ENCODE measurements around the gene MTG2. TPM values are rescaled to one million over a fixed set of nuclear protein-coding genes. Genes with fewer than 3 reads are reported as not detected.
A peak's percentile ranks its signal among the peaks of the same experiment; 100 is the strongest.

The MTG2 gene
- total and polyA plus RNA-seq, 11 donors = 20.7 to 40.7 (median 27.9) TPM

DNA sequence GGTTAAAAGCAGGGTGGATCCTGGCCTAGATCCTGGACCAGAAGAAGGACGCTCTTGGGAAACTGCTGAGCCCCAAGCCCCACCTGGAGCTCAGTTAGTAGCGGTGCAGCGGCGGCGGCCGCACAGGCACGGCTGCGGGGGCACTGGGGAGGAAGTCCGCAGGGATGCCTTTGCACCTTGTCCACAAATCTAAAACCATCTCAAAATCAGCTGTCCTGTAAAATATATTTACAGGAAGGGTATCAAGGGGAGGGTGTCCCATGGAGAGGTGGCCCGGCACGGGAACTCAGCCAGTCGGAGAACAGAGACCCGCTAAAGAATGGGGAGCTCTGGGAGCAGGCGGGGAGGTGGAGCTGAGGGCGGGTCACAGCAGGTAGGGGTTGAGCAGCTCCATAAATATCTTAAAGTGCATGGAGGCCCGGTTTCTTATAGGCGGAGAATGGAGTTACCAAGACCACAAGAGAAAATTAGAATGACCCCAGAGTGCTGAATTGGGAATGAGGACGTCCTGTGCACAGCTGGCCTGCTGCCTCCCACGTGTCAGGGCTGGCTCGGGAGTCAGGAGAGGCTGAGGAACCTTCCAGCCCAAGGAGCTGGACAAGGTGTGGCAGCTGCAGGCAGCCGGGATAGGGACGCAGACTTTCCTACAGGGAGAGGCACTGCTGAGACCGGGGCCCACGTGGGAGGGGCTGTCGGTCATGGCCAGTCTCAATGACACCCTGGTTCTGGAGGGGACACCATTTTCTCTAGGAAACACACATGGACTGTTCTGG lies 8.0 kb downstream of the MTG2 start:
- Histone ChIP-seq H3K36me3 (peaks cover 0 to 52% (median 35%) of the 10 kb centered on the region in 9 donors), H3K4me1 (peaks cover 4 to 27% (median 12%) of the 10 kb centered on the region in 12 donors), H3K4me3 (no peak overlapping the region), H3K9me3 (no peaks in the 10 kb centered on the region), H3K27ac (no peak overlapping the region), H3K27me3 (no peaks in the 10 kb centered on the region)
- no peak for TF ChIP-seq CTCF (IDR thresholded peaks at IDR 0.05)
- no peak for TF ChIP-seq POLR2A (IDR thresholded peaks at IDR 0.05)
- no peak for DNase-seq
- intact Hi-C loops (cut with DNase I) = loop anchor here in 3 of 10 donors (5.0 to 10.0 kb wide), 3 partner anchors 41 to 194 kb away; partner anchors contain the start of gene RPS21 (in 1 of the 3)
- WGBS, 4 donors = 74 to 83% (median 82%) methylated on average over 25 of the region's 25 CpGs
- peak in 2 of 4 donors; percentile 6 to 18 for ATAC-seq

DNA sequence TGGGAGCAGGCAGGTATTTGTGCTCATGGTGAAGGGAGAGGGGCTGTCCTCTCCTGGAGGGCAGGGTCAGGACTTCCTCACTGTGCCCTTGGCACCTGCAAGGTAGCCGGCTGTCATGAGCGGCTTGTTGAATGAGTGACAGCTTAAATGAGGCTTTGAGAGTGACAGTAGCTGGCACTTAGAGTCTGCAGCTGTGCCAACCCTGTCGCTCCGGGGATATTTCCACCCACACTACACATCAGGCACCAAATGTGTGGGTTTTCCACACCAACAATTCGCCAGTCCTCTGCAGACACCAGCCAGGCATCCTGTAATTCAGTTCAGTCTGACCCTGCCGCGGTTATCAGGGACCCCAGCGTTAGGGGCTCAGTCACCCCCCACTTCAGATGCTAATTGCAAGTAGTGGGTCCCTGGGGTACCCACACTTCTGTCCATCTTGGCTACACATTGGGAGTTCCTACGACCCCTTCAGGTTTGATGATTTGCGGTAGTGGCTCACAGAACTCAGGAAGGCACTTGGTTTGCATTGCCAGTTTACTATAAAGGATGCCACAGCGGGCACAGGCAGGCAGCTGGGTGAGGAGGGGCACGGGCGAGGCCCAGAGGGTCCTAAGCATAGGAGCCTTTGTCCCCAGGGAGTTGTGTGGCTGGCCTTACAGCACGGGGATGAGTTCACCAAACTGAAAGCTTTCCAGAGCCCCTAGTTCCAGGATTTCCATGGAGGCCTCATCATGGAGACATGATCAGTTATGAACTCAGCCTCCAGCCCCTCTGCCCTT lies 9.1 kb downstream of the MTG2 start:
- DNase-seq (peak in 1 of 5 donors; percentile 27), ATAC-seq (peak in 3 of 4 donors; percentile 26 to 40 (median 29))
- no peak overlapping the region for H3K27ac ChIP-seq
- intact Hi-C loops (cut with DNase I) = loop anchor here in 3 of 10 donors (5.0 to 10.0 kb wide), 3 partner anchors 40 to 193 kb away; partner anchors contain the start of gene RPS21 (in 1 of the 3)
- no peak overlapping the region for H3K4me3 ChIP-seq
- no peaks in the 10 kb centered on the region for H3K9me3 ChIP-seq
- TF ChIP-seq POLR2A (IDR thresholded peaks at IDR 0.05) = no peak
- no peak for TF ChIP-seq CTCF (IDR thresholded peaks at IDR 0.05)
- 72 to 76% (median 73%) methylated on average over 11 to 14 of the region's 14 CpGs for WGBS, 4 donors
- peaks cover 0 to 64% (median 47%) of the 10 kb centered on the region in 9 donors for H3K36me3 ChIP-seq
- H3K4me1 ChIP-seq = peaks cover 4 to 22% (median 9%) of the 10 kb centered on the region in 12 donors
- H3K27me3 ChIP-seq = no peaks in the 10 kb centered on the region

- Histone ChIP-seq H3K9me3 (no peaks in the 10 kb centered on the region), H3K27me3 (no peaks in the 10 kb centered on the region), H3K27ac (no peak overlapping the region), H3K36me3 (peaks cover 0 to 70% (median 53%) of the 10 kb centered on the region in 9 donors), H3K4me3 (no peak overlapping the region), H3K4me1 (peaks cover 0 to 16% (median 3%) of the 10 kb centered on the region in 12 donors)
- intact Hi-C loops (cut with DNase I) = loop anchor here in 3 of 10 donors (5.0 to 10.0 kb wide), 3 partner anchors 40 to 192 kb away; partner anchors contain the start of gene RPS21 (in 1 of the 3)
- no peak for TF ChIP-seq CTCF (IDR thresholded peaks at IDR 0.05)
- TF ChIP-seq POLR2A (IDR thresholded peaks at IDR 0.05) = no peak
- DNase-seq (peak in 1 of 5 donors; percentile 20), ATAC-seq (peak in 3 of 4 donors; percentile 37 to 52 (median 47))
- 58 to 75% (median 65%) methylated on average over 10 of the region's 10 CpGs for WGBS, 4 donors
Measured at GRCh38 chr20:62192635-62193034, 9.8 kb downstream of the MTG2 start.
